WTC11 (cell line): Measurements from ENCODE around the gene TARM1. TPM values are rescaled to one million over a fixed set of nuclear protein-coding genes. Genes with fewer than 3 reads are reported as not detected.

ENCODE experiments used
- ATAC-seq: fragments of 200-7000 bp; cut with Tn5 transposase; 2 replicates; pipeline ENCODE4 v1.10.0; 2021; ENCODE audit warnings: mild to moderate bottlenecking, moderate library complexity
- CTCF ChIA-PET: fragments of 300-600 bp; sonication (Branson Sonifier 250); formaldehyde crosslinking; loops from one replicate; lab custom pipeline; 2021; ENCODE audit warnings: antibody characterized with exemption; lab: Charles Lee
- POLR2A ChIA-PET: fragments of 350-600 bp; sonication (Branson Sonifier 250); formaldehyde crosslinking; loops from one replicate; lab custom pipeline; 2021; ENCODE audit warnings: antibody characterized with exemption; lab: Charles Lee
- DNase-seq: peaks from one replicate; pipeline ENCODE4 v3.0.0; 2021; ENCODE audit warnings: low spot score
- H3K27ac Mint-ChIP-seq: 2 replicates; pipeline ENCODE4 v1.8.0; 2021; ENCODE audit warnings: mixed read lengths
- H3K27me3 Mint-ChIP-seq: 2 replicates; pipeline ENCODE4 v1.8.0; 2021; ENCODE audit warnings: low read depth, mild to moderate bottlenecking, moderate library complexity, mixed read lengths
- H3K36me3 Mint-ChIP-seq: 2 replicates; pipeline ENCODE4 v1.8.0; 2021; ENCODE audit warnings: mixed read lengths
- H3K4me1 Mint-ChIP-seq: 2 replicates; pipeline ENCODE4 v1.8.0; 2022; ENCODE audit warnings: mixed read lengths
- H3K4me3 Mint-ChIP-seq: 2 replicates; pipeline ENCODE4 v1.8.0; 2021; ENCODE audit warnings: mild to moderate bottlenecking, moderate library complexity, mixed read lengths
- H3K9me3 Mint-ChIP-seq: 2 replicates; pipeline ENCODE4 v1.8.0; 2021; ENCODE audit warnings: mixed read lengths
- CTCF ChIP-seq: fragments of 200-600 bp; IDR thresholded peaks from 2 replicates; pipeline ENCODE4 v1.8.0; 2022; ENCODE audit warnings: antibody characterized with exemption
- E2F4 ChIP-seq: sonication (generic); formaldehyde crosslinking; IDR thresholded peaks from 2 replicates; pipeline ENCODE4 v1.8.1; 2022; ENCODE audit warnings: low read depth, mild to moderate bottlenecking, moderate library complexity, missing genetic modification reagents, borderline replicate concordance
- FOXP1 ChIP-seq: sonication (generic); formaldehyde crosslinking; IDR thresholded peaks from 2 replicates; pipeline ENCODE4 v1.8.0; 2022; ENCODE audit warnings: missing genetic modification reagents, mild to moderate bottlenecking, moderate library complexity, borderline replicate concordance
- IRF1 ChIP-seq: sonication (generic); formaldehyde crosslinking; IDR thresholded peaks from 2 replicates; pipeline ENCODE4 v1.8.0; 2023; ENCODE audit warnings: missing genetic modification reagents
- JAZF1 ChIP-seq: fragments of 250-450 bp; sonication (Bioruptor Pico); IDR thresholded peaks from 2 replicates; pipeline ENCODE4 v1.9.0; 2021; ENCODE audit warnings: moderate library complexity, mild to moderate bottlenecking, inconsistent platforms
- NFYB ChIP-seq: sonication (generic); formaldehyde crosslinking; conservative IDR thresholded peaks from 2 replicates; pipeline ENCODE4 v1.8.0; 2022; ENCODE audit warnings: low read depth, missing genetic modification reagents
- NR2C2 ChIP-seq: sonication (generic); formaldehyde crosslinking; IDR thresholded peaks from 2 replicates; pipeline ENCODE4 v1.8.0; 2022; ENCODE audit warnings: mild to moderate bottlenecking, missing genetic modification reagents
- OVOL2 ChIP-seq: fragments of 250-450 bp; sonication (Bioruptor Pico); IDR thresholded peaks from 2 replicates; pipeline ENCODE4 v1.9.0; 2021; ENCODE audit warnings: mild to moderate bottlenecking, borderline replicate concordance
- SOX15 ChIP-seq: fragments of 250-450 bp; sonication (Bioruptor Pico); IDR thresholded peaks from 2 replicates; pipeline ENCODE4 v1.9.0; 2021; ENCODE audit warnings: mild to moderate bottlenecking
- USF2 ChIP-seq: sonication (generic); formaldehyde crosslinking; IDR thresholded peaks from 2 replicates; pipeline ENCODE4 v1.8.1; 2023; ENCODE audit warnings: mild to moderate bottlenecking, missing genetic modification reagents, moderate library complexity
- total RNA-seq: library from RNA; stranded (reverse); gene quantifications from 3 replicates; pipeline ENCODE4 v1.2.3, GENCODE V29; 2021
- TF ChIP-seq, protein P1 (sequence below): sonication (generic); formaldehyde crosslinking; IDR thresholded peaks from 2 replicates; pipeline ENCODE4 v1.8.1; 2022; ENCODE audit warnings: missing genetic modification reagents, borderline replicate concordance
- TF ChIP-seq, protein P2 (sequence below): sonication (generic); formaldehyde crosslinking; IDR thresholded peaks from 2 replicates; pipeline ENCODE4 v1.8.1; 2023; ENCODE audit warnings: mild to moderate bottlenecking, moderate library complexity, missing genetic modification reagents

Gene TARM1
- total RNA-seq, 1 experiment from 2014 or later: not detected

- peak overlapping the region; percentile 75 for H3K27ac Mint-ChIP-seq
- H3K4me1 Mint-ChIP-seq: peaks cover 36% of the 10 kb centered on the region
- peak; percentile 90 for ATAC-seq
- peak; percentile 86 for DNase-seq
- TF ChIP-seq OVOL2 (CRISPR knock-in tag) (no peak), FOXP1 (CRISPR knock-in tag) (no peak), SOX15 (no peak), USF2 (CRISPR knock-in tag) (0 out of 2 replicates have a peak, but pooled peaks have one; percentile 11), CTCF (peak; percentile 79), NR2C2 (no peak)
- H3K27me3 Mint-ChIP-seq: no peaks in the 10 kb centered on the region
- no peaks in the 10 kb centered on the region for H3K9me3 Mint-ChIP-seq
- H3K36me3 Mint-ChIP-seq: no peaks in the 10 kb centered on the region
- POLR2A ChIA-PET: interaction anchor here (1.1 to 1.3 kb wide), 3 partner anchors 49 to 137 kb away, joined by 3 to 9 read pairs (median 6); no protein-coding TSS in a partner anchor
- H3K4me3 Mint-ChIP-seq: no peak overlapping the region
- CTCF ChIA-PET: interaction anchor here (0.6 to 3.0 kb wide), 93 partner anchors 9 to 666 kb away, joined by 3 to 68 read pairs (median 6); partner anchors contain the start of genes CACNG6, CNOT3, LENG1 and MBOAT7
Measured at GRCh38 chr19:54029930-54030490, 51.2 kb downstream of the TARM1 start.

- no peak overlapping the region for H3K4me3 Mint-ChIP-seq
Measured at GRCh38 chr19:54029301-54029700, 51.9 kb downstream of the TARM1 start.

More at GRCh38 chr19:54029301-54029700, 51.9 kb downstream of the TARM1 start:
- Mint-ChIP-seq H3K4me1 (peaks cover 30% of the 10 kb centered on the region), H3K27me3 (peaks cover 2% of the 10 kb centered on the region), H3K9me3 (no peaks in the 10 kb centered on the region)
- ATAC-seq: no peak
- DNase-seq: no peak
- TF ChIP-seq, protein P1, sequence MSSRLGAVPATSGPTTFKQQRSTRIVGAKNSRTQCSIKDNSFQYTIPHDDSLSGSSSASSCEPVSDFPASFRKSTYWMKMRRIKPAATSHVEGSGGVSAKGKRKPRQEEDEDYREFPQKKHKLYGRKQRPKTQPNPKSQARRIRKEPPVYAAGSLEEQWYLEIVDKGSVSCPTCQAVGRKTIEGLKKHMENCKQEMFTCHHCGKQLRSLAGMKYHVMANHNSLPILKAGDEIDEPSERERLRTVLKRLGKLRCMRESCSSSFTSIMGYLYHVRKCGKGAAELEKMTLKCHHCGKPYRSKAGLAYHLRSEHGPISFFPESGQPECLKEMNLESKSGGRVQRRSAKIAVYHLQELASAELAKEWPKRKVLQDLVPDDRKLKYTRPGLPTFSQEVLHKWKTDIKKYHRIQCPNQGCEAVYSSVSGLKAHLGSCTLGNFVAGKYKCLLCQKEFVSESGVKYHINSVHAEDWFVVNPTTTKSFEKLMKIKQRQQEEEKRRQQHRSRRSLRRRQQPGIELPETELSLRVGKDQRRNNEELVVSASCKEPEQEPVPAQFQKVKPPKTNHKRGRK (CRISPR knock-in tag): no peak
- no peak for TF ChIP-seq JAZF1 (CRISPR knock-in tag)
- no peak for TF ChIP-seq NR2C2
- TF ChIP-seq IRF1 (CRISPR knock-in tag): no peak
- no peak for TF ChIP-seq E2F4
- TF ChIP-seq, protein P2, sequence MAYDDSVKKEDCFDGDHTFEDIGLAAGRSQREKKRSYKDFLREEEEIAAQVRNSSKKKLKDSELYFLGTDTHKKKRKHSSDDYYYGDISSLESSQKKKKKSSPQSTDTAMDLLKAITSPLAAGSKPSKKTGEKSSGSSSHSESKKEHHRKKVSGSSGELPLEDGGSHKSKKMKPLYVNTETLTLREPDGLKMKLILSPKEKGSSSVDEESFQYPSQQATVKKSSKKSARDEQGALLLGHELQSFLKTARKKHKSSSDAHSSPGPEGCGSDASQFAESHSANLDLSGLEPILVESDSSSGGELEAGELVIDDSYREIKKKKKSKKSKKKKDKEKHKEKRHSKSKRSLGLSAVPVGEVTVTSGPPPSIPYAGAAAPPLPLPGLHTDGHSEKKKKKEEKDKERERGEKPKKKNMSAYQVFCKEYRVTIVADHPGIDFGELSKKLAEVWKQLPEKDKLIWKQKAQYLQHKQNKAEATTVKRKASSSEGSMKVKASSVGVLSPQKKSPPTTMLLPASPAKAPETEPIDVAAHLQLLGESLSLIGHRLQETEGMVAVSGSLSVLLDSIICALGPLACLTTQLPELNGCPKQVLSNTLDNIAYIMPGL: no peak
- TF ChIP-seq USF2 (CRISPR knock-in tag): no peak
- TF ChIP-seq NFYB (CRISPR knock-in tag): no peak
- TF ChIP-seq, all 79 proteins: peak for 0
- Mint-ChIP-seq H3K27ac (no peak overlapping the region), H3K36me3 (no peaks in the 10 kb centered on the region)
- ChIA-PET POLR2A (interaction anchor here (1.1 to 1.3 kb wide), 3 partner anchors 48 to 137 kb away, joined by 3 to 9 read pairs (median 6); no protein-coding TSS in a partner anchor), CTCF (interaction anchor here (0.6 to 3.0 kb wide), 43 partner anchors 9 to 436 kb away, joined by 3 to 68 read pairs (median 9); partner anchors contain the start of genes CNOT3, MYADM, NDUFA3 and PRKCG)
